ENCODE measurements around the gene JMJD7.

- TF ChIP-seq CTCF (IDR thresholded peaks at IDR 0.05; ENCODE audit: borderline replicate concordance, extremely low read depth, low read length, poor library complexity, severe bottlenecking): no peak
- TF ChIP-seq EZH2 (IDR thresholded peaks at IDR 0.05; ENCODE audit: borderline replicate concordance, low read depth, low read length, severe bottlenecking): no peak
These were observed 58.8 kb downstream of the JMJD7 start for GRCh38 chr15:41886741-41887140.

All from DND-41 (cell line).